NCI-H748 (cell line): ENCODE data around the gene HIVEP3.

ENCODE experiments used
- DNase-seq: peaks from one replicate; lab custom pipeline; 2025; ENCODE audit not compliant: unreplicated experiment; lab: John Stamatoyannopoulos, UW

HIVEP3 gene

GRCh38 chr1:41641475-41641814 lies 277.3 kb downstream of the HIVEP3 start:
- DNase-seq: no peak

- DNase-seq: no peak
Observed at GRCh38 chr1:41640756-41641474, 277.8 kb downstream of the HIVEP3 start.

DNA sequence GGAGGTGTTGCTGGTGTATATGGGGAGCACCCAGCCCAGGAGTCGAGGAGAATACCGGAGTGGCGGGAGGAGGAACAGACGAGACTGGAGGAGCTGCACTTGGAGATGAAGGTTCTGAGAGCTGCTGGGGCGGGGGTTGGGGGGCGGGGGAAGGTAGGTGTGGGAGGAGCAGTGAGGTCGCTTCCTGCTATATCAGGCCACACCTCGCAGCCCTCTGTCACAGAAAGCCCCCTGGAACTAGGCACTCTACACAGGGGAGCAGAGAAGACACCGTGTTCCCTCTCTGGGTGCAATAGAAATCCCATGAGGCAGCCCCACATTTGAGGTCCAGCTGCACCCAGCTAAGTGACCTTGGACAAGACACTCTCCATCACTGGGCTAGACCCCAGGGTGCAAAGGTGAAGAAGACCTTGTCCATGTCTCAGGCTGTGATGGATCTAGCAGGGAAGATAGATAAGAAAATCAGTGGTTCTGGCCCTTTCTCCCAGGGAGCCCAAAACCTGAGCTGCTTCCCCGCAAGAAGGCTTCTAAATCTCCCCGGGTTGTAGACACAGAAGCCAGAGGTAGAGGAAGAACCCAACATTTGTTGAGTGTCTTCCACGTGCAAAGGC lies 278.5 kb downstream of the HIVEP3 start:
- DNase-seq: no peak

DNA sequence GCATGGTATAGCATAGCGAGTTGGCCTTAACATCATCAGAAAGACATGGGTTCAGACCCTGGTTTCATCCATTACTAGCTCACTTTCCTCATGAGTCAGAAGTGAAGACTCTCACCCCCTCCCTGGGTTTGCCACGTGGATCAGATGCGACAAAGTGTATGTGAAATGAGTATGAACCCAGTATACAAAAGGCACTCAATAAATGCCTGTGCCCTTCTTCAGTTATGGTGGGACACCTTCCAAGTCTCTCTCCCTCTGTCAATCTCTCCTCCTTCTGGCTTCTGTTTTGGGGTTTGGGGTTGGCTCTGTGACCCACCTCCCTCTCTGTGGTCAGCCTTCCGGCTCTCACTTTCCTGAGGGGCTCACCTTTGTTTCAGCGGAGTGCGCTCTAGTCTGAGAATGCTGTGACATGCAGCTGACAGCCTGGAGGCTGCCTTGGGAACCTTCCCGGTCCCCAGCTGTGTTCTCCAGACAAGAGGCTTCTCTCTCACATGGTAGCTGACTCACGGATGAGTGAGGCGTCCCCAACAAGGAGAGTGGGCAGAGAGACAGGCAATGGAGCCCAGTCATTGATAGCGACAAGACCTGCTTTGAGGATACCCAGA lies 279.3 kb downstream of the HIVEP3 start:
- DNase-seq: no peak

DNA sequence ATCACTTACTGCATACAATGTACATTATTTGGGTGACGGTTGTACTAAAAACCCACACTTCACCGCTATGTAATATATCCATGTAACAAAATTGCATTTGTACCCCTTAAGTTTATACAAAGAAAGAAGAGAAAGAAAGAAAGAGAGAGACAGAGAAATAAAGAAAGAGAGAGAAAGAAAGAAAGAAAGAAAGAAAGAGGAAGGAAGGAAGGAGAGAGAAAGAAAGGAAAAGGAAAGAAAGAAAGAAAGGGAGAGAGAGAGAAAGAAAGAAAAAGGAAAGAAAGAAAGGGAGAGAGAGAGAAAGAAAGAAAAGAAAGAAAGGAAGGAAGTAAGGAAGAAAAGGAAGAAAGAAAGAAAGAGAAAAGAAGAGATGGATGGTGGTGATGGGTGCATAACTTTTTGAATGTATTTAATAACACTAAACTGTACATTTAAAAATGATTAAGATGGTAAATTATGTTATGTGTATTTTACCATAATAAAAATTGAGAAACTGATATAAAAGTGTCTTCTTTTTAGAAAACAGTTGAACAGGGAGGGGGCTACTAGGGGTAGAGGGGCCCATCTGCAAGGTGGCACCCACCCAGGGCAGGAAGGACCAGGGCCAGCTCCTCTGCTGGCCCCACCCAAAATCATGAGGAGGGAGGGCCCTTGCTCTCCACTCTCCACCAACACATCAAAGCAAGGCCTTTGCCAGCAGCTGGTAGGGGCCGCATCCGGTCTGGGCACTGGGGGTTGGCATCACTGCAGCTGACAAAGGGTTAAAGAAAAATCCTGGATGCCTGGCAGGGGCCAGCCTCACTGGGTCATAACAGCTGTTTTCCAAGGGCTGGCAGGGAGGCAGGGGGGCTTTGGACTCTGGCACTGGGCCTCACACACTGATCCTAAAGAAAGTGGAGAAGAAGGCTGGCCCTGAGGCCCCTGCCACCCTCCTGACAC lies 280.4 kb downstream of the HIVEP3 start:
- no peak for DNase-seq

GRCh38 chr1:41637367-41637766 lies 281.4 kb downstream of the HIVEP3 start:
- no peak for DNase-seq

GRCh38 chr1:41633764-41634163 lies 285.0 kb downstream of the HIVEP3 start:
- no peak for DNase-seq

DNA sequence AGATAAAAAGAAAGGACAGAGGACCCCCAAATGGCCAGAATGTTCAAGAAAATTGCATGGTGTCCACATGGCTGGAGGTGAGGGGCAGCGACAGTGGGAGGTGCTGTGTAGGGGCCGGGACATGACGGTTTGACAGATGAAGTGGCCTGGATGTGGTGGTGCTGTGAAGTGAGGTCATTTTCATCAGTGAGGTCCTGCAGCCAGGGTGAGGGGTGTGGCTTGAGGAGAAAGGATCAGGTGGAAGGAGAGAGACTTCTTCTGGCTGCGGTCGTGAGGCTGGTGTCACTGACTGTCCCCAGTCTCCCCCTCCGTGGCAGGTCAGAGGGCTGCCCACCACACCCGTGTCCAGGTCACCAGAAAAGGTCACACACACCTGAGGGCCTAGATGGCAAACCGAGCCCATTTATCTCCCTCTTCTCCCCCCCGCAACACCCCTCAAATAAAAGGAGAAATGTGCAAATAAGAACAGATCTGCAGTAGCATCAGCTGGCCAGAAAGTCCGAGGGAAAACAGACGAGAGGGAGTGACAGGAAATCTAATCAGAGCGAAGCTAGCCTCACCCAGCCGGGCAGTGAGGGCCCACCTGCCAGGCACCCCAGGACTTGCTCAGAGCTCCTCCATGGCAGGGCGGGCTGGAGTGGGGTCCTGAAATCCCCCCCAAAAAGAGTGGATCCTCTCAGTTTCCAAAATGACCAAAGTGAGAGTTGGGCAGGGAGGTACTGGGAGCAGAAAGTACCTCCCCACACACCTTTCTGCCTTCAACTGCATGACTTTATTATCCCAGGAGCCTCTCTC lies 285.7 kb downstream of the HIVEP3 start:
- DNase-seq: no peak

GRCh38 chr1:41631971-41632370 lies 286.8 kb downstream of the HIVEP3 start:
- no peak for DNase-seq

GRCh38 chr1:41631154-41631553 lies 287.6 kb downstream of the HIVEP3 start:
- no peak for DNase-seq

DNA sequence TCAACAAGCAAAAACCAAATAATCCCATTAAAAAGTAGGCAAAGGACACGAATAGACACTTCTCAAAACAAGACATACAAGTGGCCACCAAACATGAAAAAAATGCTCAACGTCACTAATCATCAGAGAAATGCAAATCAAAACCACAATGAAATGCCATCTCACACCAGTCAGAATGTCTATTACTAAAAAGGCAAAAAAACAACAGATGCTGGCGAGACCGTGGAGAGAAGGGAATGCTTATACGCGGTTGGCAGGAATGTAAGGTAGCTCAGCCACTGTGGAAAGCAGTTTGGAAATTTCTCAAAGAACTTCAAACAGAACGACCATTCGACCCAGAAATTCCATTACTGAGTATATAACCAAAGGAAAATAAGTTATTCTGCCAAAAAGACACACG lies 289.2 kb downstream of the HIVEP3 start:
- DNase-seq: no peak

DNA sequence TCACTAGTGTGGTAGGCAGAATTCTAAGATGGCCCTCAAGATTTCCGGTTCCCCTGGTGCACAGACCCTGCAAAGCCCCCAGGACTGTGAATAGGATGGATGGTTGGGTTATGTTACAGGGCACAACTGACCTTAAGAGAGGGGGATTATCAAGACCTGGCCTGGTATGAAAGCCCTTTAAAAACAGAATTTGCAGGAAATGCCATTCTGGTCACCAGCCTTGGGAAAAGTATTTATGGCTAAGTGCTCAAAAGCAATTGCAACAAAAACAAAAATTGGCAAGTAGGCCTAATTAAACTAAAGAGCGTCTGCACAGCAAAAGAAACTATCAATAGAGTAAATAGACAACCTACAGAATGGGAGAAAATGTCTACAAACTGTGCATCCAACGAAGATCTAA lies 289.6 kb downstream of the HIVEP3 start:
- DNase-seq: no peak

DNA sequence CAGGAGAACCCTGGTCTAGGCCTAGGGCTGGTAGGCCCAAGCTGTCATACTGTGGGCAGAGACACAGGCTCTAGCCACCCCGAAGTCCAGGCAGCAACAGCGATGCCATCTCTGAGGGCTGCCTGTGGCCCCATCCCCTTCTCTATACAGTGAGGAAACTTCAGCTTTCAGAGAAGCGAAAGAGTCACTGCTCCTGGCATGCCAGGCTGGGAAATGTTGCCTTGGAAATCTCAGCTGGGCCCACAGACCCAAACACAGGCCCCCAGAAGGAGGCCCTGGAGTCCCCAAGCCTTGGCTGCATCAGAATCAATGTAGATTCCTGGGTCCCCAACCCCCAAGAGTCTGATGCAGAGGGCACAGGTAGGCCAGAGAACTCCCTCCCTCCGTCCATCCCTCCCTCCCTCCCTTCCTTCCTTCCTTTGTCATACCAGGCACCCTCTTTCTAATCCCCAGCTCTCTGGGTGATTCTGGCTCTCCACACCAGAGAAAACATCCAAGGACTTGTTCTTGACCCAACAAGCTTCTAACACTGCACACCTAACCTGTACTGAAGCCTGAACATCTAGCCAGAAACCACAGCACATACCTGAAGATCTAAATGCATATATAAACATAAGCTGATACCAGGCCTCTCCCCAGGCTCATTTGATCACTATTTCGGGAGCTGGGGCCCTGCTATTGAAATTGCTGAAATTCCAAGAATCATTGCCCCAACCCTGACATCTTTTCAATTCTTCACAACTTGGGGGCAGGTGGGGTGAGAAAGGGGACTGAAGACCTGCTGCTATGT lies 291.0 kb downstream of the HIVEP3 start:
- DNase-seq: no peak

DNA sequence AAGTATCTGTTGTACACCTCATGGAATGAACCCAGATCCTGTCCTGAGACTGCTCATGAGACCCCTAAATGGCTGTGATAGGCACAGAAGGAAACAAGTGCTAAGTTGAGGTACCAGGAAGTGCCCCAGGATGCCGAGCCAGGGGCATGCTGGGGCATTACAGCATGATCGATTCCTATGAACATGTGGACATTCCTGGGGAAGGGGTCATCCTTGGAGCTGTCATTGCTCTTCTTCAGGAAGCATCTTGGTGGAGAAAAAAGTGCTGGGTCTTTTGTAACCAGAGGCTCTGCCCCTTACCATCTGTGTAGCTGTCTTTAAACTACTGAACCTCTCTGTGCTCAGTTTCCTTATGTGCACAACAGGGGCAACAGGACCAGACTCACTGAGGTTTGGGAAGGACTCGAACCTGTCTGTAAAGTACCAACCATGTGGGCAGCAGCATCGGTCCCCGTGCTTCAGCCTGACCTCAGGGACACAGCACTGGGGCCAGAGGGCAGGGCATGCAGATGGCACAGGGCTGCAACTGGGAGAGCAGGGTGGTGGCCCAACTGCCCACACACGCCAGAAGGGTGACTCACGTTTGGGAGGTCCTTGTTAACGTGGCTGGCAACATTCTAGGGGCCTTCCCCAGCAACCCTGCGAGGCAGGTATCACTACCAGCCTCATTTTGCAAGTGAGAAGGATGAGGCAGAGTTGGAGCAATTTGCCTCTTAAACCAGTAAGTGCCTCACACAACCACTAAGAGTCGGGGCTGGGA lies 291.9 kb downstream of the HIVEP3 start:
- no peak for DNase-seq

DNA sequence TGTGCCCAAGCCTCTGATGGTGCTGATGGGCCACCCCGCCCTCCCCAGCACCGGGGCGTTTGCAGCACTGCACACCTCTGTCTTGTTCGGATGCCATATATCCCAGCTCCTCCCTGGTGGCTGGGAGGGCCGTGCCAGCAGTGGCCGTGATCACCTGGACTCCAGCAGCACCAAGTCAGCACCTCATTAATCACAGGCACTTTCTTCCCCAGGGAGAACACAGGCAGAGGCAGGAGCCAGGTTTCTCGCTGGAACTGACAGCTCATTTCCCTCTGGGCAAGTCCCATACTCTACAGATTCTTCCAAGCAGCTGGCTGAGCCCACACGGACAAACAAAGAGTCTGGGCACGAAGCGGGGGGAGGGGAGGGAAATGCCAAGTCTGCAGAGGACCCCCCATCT lies 292.6 kb downstream of the HIVEP3 start:
- DNase-seq: no peak

DNA sequence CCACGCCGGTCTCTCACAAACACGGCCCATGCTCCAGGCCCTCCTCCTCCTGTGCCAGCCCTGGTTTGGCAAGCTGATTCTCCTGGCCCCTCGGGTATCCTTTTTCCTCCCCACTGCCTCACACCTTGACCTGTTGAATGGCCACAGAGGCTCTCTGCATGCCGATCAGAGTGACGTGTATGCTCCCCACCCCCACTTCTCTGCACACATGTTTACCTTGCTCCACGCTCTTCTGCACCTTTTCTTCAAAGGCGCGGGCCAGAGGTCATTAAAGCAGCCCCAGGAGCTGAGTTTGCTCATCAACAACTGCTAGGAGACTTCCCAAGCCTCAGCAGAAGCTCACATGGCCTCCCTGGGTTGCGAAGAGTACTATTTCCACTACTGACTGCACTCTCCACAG lies 295.0 kb downstream of the HIVEP3 start:
- DNase-seq: no peak

DNA sequence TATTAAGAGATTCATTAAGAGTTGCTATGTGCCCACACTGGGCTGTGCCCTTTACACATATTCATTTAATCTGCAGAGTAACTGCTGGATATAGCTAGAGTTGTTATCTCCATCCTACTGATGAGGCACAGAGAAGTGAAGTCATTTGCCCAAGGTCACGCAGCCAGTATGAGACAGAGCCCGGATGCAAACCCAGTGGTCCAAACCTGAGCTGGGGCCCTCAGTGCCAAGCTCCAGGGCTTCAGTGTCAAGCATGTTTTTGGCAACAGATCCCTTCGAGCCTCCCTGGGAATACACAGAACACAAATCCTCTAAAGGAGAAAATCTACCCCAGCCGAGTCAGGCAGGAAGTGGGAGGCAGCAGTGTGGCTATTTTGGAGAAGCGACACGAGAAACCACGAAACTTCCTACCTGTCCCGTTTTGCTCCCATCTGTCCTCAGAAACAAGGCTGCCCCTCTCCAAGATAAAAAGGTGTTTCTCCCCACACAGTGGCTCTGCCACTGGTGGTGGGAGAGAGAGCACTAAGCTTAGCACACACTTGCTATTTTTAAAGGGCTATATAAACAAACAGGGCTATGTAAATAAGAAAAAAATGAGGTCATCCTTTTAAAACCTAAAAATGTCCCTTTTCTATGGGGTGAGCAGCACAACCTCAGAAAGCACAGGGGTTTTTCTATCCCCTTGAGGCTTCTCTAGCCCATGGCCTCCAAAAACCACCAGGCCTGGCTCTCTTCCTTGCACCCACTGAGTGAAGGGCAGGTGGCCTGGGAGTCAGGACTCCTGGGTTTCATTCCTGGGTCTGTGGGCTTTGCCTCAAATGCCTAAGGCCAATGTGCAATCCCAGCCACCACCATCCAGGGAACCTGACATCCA lies 295.6 kb downstream of the HIVEP3 start:
- no peak for DNase-seq

DNA sequence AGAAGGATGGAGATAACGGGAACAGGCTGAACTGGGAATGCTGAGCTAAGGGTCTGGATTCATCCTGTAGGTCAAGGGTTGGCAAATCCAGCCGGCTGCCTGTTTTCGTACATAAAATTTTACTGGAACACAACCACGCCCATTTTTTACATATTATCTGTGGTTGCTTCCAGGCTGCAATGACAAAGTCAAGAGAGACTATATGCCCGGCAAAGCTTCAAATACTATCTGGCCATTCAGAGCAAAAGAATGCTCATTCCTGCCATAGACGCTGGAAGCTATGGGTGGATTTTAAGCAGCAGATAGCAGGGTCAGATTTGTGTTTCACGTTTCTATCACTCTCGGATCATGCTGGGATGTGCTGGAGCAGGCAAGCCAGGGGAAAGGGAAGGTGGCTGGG lies 296.3 kb downstream of the HIVEP3 start:
- DNase-seq: no peak
